HEK293T (cell line): ENCODE measurements around the gene RGS3.

Experiments
- CTCF ChIA-PET: fragments of 350-600 bp; formaldehyde crosslinking; extraction: SDS; loops from one replicate; lab custom pipeline; 2021; ENCODE audit warnings: antibody characterized with exemption, inconsistent platforms; lab: Yijun Ruan, JAX
- POLR2A ChIA-PET: fragments of 350-600 bp; formaldehyde crosslinking; extraction: SDS; loops from one replicate; lab custom pipeline; 2020; ENCODE audit warnings: antibody characterized with exemption, inconsistent platforms; lab: Yijun Ruan, JAX
- DNase-seq: peaks from one replicate; pipeline ENCODE4 v3.0.0; 2012; ENCODE audit warnings: mixed read lengths; ENCODE audit errors: extremely low spot score
- ARNT ChIP-seq: fragments of 450-650 bp; IDR thresholded peaks from 2 replicates; pipeline ENCODE4 v1.6.1; 2017; ENCODE audit warnings: mild to moderate bottlenecking
- BHLHE40 ChIP-seq: fragments of 450-650 bp; IDR thresholded peaks from 2 replicates; pipeline ENCODE4 v1.6.1; 2016; ENCODE audit warnings: mild to moderate bottlenecking, moderate library complexity, borderline replicate concordance
- CTBP1 ChIP-seq: fragments of 450-650 bp; IDR thresholded peaks from 2 replicates; pipeline ENCODE4 v1.6.1; 2016; ENCODE audit warnings: borderline replicate concordance
- ELF4 ChIP-seq: fragments of 450-650 bp; IDR thresholded peaks from 2 replicates; pipeline ENCODE4 v1.6.1; 2017; ENCODE audit warnings: antibody characterized with exemption
- FOXA1 ChIP-seq: fragments of 450-650 bp; IDR thresholded peaks from 2 replicates; pipeline ENCODE4 v1.6.1; 2016; ENCODE audit warnings: mild to moderate bottlenecking
- FOXK2 ChIP-seq: fragments of 450-650 bp; IDR thresholded peaks from 2 replicates; pipeline ENCODE4 v1.6.1; 2016; ENCODE audit warnings: mild to moderate bottlenecking
- FOXM1 ChIP-seq: fragments of 450-650 bp; IDR thresholded peaks from 2 replicates; pipeline ENCODE4 v1.6.1; 2017; ENCODE audit warnings: mild to moderate bottlenecking, borderline replicate concordance
- HDGF ChIP-seq: fragments of 450-650 bp; IDR thresholded peaks from 2 replicates; pipeline ENCODE4 v1.6.1; 2017; ENCODE audit warnings: antibody characterized with exemption, borderline replicate concordance
- L3MBTL2 ChIP-seq: fragments of 450-650 bp; conservative IDR thresholded peaks from 2 replicates; pipeline ENCODE4 v1.6.1; 2016; ENCODE audit warnings: mild to moderate bottlenecking
- LEF1 ChIP-seq: fragments of 450-650 bp; IDR thresholded peaks from 2 replicates; pipeline ENCODE4 v1.6.1; 2017; ENCODE audit warnings: mild to moderate bottlenecking, borderline replicate concordance
- NFRKB ChIP-seq: fragments of 450-650 bp; IDR thresholded peaks from 2 replicates; pipeline ENCODE4 v1.6.1; 2016; ENCODE audit warnings: mild to moderate bottlenecking, moderate library complexity
- SP1 ChIP-seq: fragments of 450-650 bp; IDR thresholded peaks from 2 replicates; pipeline ENCODE4 v1.6.1; 2017
- SUZ12 ChIP-seq: fragments of 450-650 bp; IDR thresholded peaks from 2 replicates; pipeline ENCODE4 v1.6.1; 2016; ENCODE audit warnings: mild to moderate bottlenecking
- TARDBP ChIP-seq: fragments of 450-650 bp; IDR thresholded peaks from 2 replicates; pipeline ENCODE4 v1.6.1; 2016
- ZNF384 ChIP-seq: fragments of 450-650 bp; IDR thresholded peaks from 2 replicates; pipeline ENCODE4 v1.6.1; 2016
- TF ChIP-seq, protein P1 (sequence below): fragments of 450-650 bp; IDR thresholded peaks from 2 replicates; pipeline ENCODE4 v1.6.1; 2016

Gene RGS3

DNA sequence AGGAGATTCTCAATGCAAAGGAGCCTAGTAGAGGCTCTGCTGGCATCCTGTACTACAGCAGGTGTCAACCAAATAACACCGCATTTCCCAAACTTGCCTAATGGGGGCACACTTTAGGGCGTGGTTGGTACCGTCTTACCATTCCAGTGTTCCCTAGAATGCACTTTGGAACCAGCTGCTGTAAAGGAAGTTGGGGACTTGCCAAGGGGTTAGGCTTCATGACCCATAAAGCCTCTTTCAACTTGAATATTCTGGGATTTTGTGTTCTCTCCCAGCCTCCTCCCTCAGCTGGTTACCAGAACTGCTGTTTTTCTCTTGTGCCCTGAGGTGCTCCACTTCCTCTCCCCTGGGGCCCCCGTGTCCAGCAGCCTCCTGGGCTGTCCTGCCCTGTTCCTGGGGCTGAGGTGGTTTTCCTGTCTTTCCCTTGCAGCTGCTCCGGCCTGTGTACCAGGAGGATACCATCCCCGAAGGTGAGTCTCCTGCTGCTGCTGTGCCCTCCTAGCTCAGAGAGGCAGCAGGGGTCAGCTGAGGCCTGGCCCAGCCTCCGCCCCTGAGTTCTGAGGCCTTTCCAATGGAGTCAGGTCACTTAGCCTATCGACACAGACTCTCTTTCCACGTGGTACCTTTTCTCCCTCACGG lies 44.7 kb downstream of the RGS3 start:
- peak; percentile 32 for DNase-seq

DNA sequence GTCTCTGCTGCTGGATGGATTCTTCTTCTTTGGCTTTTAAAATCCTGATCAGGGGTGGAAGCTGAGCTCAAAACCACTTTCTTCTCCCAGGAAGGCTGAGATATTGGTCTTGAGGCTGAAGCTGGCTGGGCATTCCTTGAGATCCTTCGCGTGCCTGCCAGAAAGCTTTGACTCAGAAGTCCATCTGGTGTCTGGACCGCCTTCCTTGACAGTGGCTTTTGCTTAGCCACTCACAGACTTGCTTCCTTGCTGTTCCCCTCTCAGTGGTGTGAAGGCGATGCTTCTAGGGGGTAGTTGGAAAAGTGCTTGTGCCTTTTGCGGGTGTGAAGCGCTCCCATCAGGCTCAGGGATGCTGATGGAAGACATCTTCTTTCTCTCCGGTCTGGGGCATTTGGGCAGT lies 45.9 kb downstream of the RGS3 start:
- POLR2A ChIA-PET = no interaction called here
- no peak for DNase-seq
- CTCF ChIA-PET = no interaction called here
- TF ChIP-seq SUZ12 (no peak), SP1 (no peak), HDGF (no peak), FOXK2 (no peak), FOXM1 (no peak), ZNF384 (no peak), NFRKB (no peak), ELF4 (no peak), FOXA1 (no peak), ARNT (no peak), L3MBTL2 (no peak)
- TF ChIP-seq, protein P1, sequence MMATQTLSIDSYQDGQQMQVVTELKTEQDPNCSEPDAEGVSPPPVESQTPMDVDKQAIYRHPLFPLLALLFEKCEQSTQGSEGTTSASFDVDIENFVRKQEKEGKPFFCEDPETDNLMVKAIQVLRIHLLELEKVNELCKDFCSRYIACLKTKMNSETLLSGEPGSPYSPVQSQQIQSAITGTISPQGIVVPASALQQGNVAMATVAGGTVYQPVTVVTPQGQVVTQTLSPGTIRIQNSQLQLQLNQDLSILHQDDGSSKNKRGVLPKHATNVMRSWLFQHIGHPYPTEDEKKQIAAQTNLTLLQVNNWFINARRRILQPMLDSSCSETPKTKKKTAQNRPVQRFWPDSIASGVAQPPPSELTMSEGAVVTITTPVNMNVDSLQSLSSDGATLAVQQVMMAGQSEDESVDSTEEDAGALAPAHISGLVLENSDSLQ = no peak

More for the DNA sequence above, 44.7 kb downstream of the RGS3 start:
- POLR2A ChIA-PET = no interaction called here
- CTCF ChIA-PET = interaction anchor here (0.5 to 1.4 kb wide), 5 partner anchors 9 to 234 kb away, joined by 3 to 5 read pairs (median 3); no protein-coding TSS in a partner anchor
- no peak for TF ChIP-seq NFRKB
- TF ChIP-seq FOXA1 = no peak
- TF ChIP-seq HDGF = no peak
- TF ChIP-seq ZNF384 = no peak
- TF ChIP-seq, protein P1 = no peak
- TF ChIP-seq L3MBTL2 = no peak
- TF ChIP-seq TARDBP = no peak
- no peak for TF ChIP-seq FOXM1
- no peak for TF ChIP-seq SP1
- no peak for TF ChIP-seq FOXK2
- no peak for TF ChIP-seq ARNT
- no peak for TF ChIP-seq CTBP1
- TF ChIP-seq SUZ12 = no peak
- no peak for TF ChIP-seq ELF4
- TF ChIP-seq LEF1 = no peak
- no peak for TF ChIP-seq BHLHE40

GRCh38 chr9:113511047-113511521 lies 47.6 kb downstream of the RGS3 start:
- no peak for DNase-seq
- no peak for TF ChIP-seq ARNT
- no peak for TF ChIP-seq BHLHE40
- TF ChIP-seq HDGF = no peak
- TF ChIP-seq FOXA1 = no peak
- no peak for TF ChIP-seq NFRKB
- TF ChIP-seq, protein P1 = no peak
- no peak for TF ChIP-seq FOXM1
- no peak for TF ChIP-seq SP1
- no peak for TF ChIP-seq ZNF384
- TF ChIP-seq CTBP1 = no peak
- CTCF ChIA-PET = no interaction called here
- POLR2A ChIA-PET = no interaction called here

GRCh38 chr9:113511856-113512761 lies 48.6 kb downstream of the RGS3 start:
- CTCF ChIA-PET = no interaction called here
- POLR2A ChIA-PET = no interaction called here
- no peak for TF ChIP-seq SP1
- TF ChIP-seq FOXA1 = no peak
- TF ChIP-seq ARNT = no peak
- no peak for TF ChIP-seq TARDBP
- TF ChIP-seq SUZ12 = no peak
- TF ChIP-seq ELF4 = no peak
- no peak for TF ChIP-seq FOXK2
- no peak for DNase-seq

- CTCF ChIA-PET = no interaction called here
- DNase-seq = no peak
- POLR2A ChIA-PET = no interaction called here
- TF ChIP-seq TARDBP = no peak
- TF ChIP-seq FOXK2 = no peak
- TF ChIP-seq CTBP1 = no peak
- TF ChIP-seq SUZ12 = no peak
- TF ChIP-seq ELF4 = no peak
- TF ChIP-seq ARNT = no peak
- TF ChIP-seq FOXM1 = no peak
- no peak for TF ChIP-seq NFRKB
These were observed 49.6 kb downstream of the RGS3 start for GRCh38 chr9:113513111-113513510.

DNA sequence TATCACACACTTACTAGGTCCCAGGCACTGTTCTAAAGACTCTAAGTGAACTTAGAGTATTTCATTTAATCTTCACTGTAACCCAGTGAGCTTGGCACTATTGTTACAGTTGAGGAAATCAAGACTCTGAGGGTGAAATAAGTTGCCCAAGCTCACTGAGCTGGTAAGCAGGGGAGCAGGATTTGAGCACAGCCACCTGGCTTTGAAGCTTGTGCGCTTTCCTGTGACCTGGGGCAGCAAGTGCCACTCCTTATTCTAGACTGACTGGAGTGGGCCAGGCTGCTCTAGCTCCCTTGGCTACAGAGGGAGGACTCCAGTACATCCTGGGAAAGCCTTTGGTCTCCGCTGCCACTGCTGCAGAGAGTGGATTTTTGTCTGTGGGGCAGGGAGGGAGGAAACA lies 50.0 kb downstream of the RGS3 start:
- DNase-seq = no peak
- TF ChIP-seq L3MBTL2 (no peak), FOXM1 (no peak), TARDBP (no peak), NFRKB (no peak), ARNT (no peak), SUZ12 (no peak), LEF1 (no peak), CTBP1 (no peak), SP1 (no peak), FOXA1 (no peak), BHLHE40 (no peak), HDGF (no peak), ZNF384 (no peak), FOXK2 (no peak), ELF4 (no peak)
- TF ChIP-seq, protein P1 = no peak
- ChIA-PET POLR2A (no interaction called here), CTCF (no interaction called here)
